ENCODE measurements around the gene ASCL4. TPM values are rescaled to one million over a fixed set of nuclear protein-coding genes. Genes with fewer than 3 reads are reported as not detected.

The ASCL4 gene
- total and polyA plus RNA-seq, 5 donors from 2014 or later: not detected

DNA sequence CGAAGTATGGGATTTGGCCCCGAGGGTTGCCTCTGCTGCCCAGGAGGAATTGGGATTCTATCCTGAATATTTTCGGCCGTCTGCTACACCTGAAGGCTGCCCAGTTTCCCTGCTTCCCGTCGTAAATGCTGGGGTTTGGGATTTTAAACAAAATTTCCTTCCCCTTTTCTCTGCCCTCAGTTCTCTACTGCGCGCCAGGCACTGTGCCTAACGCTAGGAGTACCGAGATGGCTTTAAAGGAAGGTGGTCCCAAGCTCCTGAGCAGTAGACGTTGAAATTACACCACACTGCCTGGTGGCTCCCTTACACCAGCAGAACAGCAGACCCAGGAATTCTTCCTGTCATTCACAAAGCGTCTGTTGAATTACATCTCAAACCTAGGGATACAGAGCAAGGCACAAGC is 13.0 kb upstream of the ASCL4 start:
- H3K4me1 ChIP-seq (ENCODE audit: control insufficient read depth, insufficient read depth, low read length, poor library complexity, severe bottlenecking): peaks cover 34% of the 10 kb centered on the region
- Mint-ChIP-seq H3K4me1 (peaks cover 18 to 43% (median 30%) of the 10 kb centered on the region in 4 donors), H3K36me3 (peaks cover 3% of the 10 kb centered on the region), H3K27me3 (peaks cover 9% of the 10 kb centered on the region), H3K9me3 (peaks cover 0 to 3% (median 0%) of the 10 kb centered on the region in 7 donors), H3K27ac (peak overlapping the region; percentile 9 to 94 (median 91)), H3K4me3 (peak overlapping the region; percentile 90 to 93 (median 92))
- H3K4me3 ChIP-seq (ENCODE audit: low read depth, low read length): peak overlapping the region; percentile 81
- peaks cover 17% of the 10 kb centered on the region for H3K36me3 ChIP-seq (ENCODE audit: control insufficient read depth, insufficient read depth, low read length)
- peak overlapping the region; percentile 70 for H3K27ac ChIP-seq (ENCODE audit: insufficient read depth, low read length, poor library complexity, severe bottlenecking)
- peak in 1 of 3 donors; percentile 5 for DNase-seq
- H3K27me3 ChIP-seq (ENCODE audit: control insufficient read depth, insufficient read depth, low read length): no peaks in the 10 kb centered on the region
- no peak for ATAC-seq (ENCODE audit: low read depth in 2 of 2)
- no peaks in the 10 kb centered on the region for H3K9me3 ChIP-seq (ENCODE audit: control insufficient read depth in 2 of 2, low read length in 2 of 2)

GRCh38 chr12:107762874-107763273 is 11.6 kb upstream of the ASCL4 start:
- ATAC-seq (ENCODE audit: low read depth in 2 of 2): no peak
- Histone ChIP-seq H3K36me3 (ENCODE audit: control insufficient read depth, insufficient read depth, low read length) (peaks cover 8% of the 10 kb centered on the region), H3K9me3 (ENCODE audit: control insufficient read depth in 2 of 2, low read length in 2 of 2) (no peaks in the 10 kb centered on the region), H3K4me3 (ENCODE audit: low read depth, low read length) (no peak overlapping the region), H3K27me3 (ENCODE audit: control insufficient read depth, insufficient read depth, low read length) (no peaks in the 10 kb centered on the region), H3K27ac (ENCODE audit: insufficient read depth, low read length, poor library complexity, severe bottlenecking) (no peak overlapping the region), H3K4me1 (ENCODE audit: control insufficient read depth, insufficient read depth, low read length, poor library complexity, severe bottlenecking) (peaks cover 32% of the 10 kb centered on the region)
- Mint-ChIP-seq H3K27ac (no peak overlapping the region), H3K36me3 (no peaks in the 10 kb centered on the region), H3K4me3 (peak overlapping the region in 2 of 4 donors; percentile 40 to 93), H3K27me3 (peaks cover 10% of the 10 kb centered on the region), H3K9me3 (peaks cover 0 to 3% (median 0%) of the 10 kb centered on the region in 7 donors), H3K4me1 (peaks cover 12 to 31% (median 20%) of the 10 kb centered on the region in 4 donors)
- no peak for DNase-seq

- Mint-ChIP-seq H3K4me1 (peaks cover 6 to 16% (median 11%) of the 10 kb centered on the region in 4 donors), H3K4me3 (no peak overlapping the region), H3K27me3 (peaks cover 14% of the 10 kb centered on the region), H3K27ac (no peak overlapping the region), H3K9me3 (peaks cover 0 to 3% (median 0%) of the 10 kb centered on the region in 7 donors), H3K36me3 (no peaks in the 10 kb centered on the region)
- Histone ChIP-seq H3K27me3 (ENCODE audit: control insufficient read depth, insufficient read depth, low read length) (no peaks in the 10 kb centered on the region), H3K4me1 (ENCODE audit: control insufficient read depth, insufficient read depth, low read length, poor library complexity, severe bottlenecking) (peaks cover 16% of the 10 kb centered on the region), H3K36me3 (ENCODE audit: control insufficient read depth, insufficient read depth, low read length) (no peaks in the 10 kb centered on the region), H3K4me3 (ENCODE audit: low read depth, low read length) (no peak overlapping the region), H3K27ac (ENCODE audit: insufficient read depth, low read length, poor library complexity, severe bottlenecking) (no peak overlapping the region), H3K9me3 (ENCODE audit: control insufficient read depth in 2 of 2, low read length in 2 of 2) (no peaks in the 10 kb centered on the region)
- ATAC-seq (ENCODE audit: low read depth in 2 of 2) (no peak), DNase-seq (no peak)
Measured at GRCh38 chr12:107764626-107765025, 9.9 kb upstream of the ASCL4 start.

DNA sequence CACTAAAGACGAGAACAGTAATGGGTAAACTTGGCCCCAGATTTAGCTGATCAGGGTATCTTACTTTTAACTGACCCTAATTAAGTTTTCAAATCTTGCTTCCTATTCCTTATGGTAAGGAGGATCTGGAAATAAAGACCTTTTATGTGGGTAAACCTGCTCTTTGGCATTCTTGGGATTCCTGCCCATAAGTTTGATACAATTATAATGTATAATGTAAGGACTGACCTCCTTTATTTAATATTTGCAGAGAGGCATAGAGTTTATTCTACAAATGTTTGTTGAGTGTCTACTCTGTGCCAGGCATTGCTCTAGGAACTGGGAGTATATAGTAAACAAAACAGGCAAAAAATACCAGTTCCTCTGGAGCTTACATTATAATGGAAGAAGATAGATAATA is 9.2 kb upstream of the ASCL4 start:
- Mint-ChIP-seq H3K4me1 (peaks cover 0 to 9% (median 4%) of the 10 kb centered on the region in 4 donors), H3K4me3 (no peak overlapping the region), H3K9me3 (peaks cover 0 to 3% (median 0%) of the 10 kb centered on the region in 7 donors), H3K27me3 (peaks cover 17% of the 10 kb centered on the region), H3K36me3 (no peaks in the 10 kb centered on the region), H3K27ac (no peak overlapping the region)
- Histone ChIP-seq H3K4me3 (ENCODE audit: low read depth, low read length) (no peak overlapping the region), H3K36me3 (ENCODE audit: control insufficient read depth, insufficient read depth, low read length) (no peaks in the 10 kb centered on the region), H3K27ac (ENCODE audit: insufficient read depth, low read length, poor library complexity, severe bottlenecking) (no peak overlapping the region), H3K27me3 (ENCODE audit: control insufficient read depth, insufficient read depth, low read length) (no peaks in the 10 kb centered on the region), H3K4me1 (ENCODE audit: control insufficient read depth, insufficient read depth, low read length, poor library complexity, severe bottlenecking) (peaks cover 9% of the 10 kb centered on the region), H3K9me3 (ENCODE audit: control insufficient read depth in 2 of 2, low read length in 2 of 2) (no peaks in the 10 kb centered on the region)
- ATAC-seq (ENCODE audit: low read depth in 2 of 2): no peak
- no peak for DNase-seq

DNA sequence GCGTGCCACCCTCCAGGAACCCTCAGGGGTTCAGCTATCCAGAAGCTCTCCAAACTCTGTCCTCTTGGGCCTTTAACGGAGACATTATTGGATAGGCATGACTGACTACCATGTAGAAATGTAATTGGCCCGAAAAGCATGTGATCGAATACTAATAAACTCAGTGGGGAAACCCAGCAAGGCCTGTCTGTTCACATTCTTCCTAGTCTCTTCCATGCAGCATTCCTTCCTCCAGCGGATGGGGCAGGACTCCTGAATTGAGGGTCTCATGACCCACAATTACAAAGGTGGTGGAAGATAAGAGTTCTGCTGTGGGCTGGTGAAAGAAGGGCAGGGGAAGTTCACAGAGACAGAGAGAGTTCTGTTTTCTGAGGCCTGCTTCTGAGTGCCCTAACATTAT is 7.0 kb upstream of the ASCL4 start:
- no peak for ATAC-seq (ENCODE audit: low read depth in 2 of 2)

GRCh38 chr12:107775093-107775721 is 703 bp downstream of the ASCL4 start:
- ATAC-seq (ENCODE audit: low read depth in 2 of 2) (no peak), DNase-seq (peak in 1 of 3 donors; percentile 12)
- Mint-ChIP-seq H3K4me1 (peaks cover 0 to 13% (median 3%) of the 10 kb centered on the region in 4 donors), H3K27ac (no peak overlapping the region), H3K27me3 (peaks cover 65% of the 10 kb centered on the region), H3K4me3 (no peak overlapping the region), H3K9me3 (peaks cover 0 to 2% (median 0%) of the 10 kb centered on the region in 7 donors), H3K36me3 (no peaks in the 10 kb centered on the region)
- Histone ChIP-seq H3K9me3 (ENCODE audit: control insufficient read depth in 2 of 2, low read length in 2 of 2) (no peaks in the 10 kb centered on the region), H3K36me3 (ENCODE audit: control insufficient read depth, insufficient read depth, low read length) (no peaks in the 10 kb centered on the region), H3K4me1 (ENCODE audit: control insufficient read depth, insufficient read depth, low read length, poor library complexity, severe bottlenecking) (peaks cover 5% of the 10 kb centered on the region), H3K4me3 (ENCODE audit: low read depth, low read length) (no peak overlapping the region), H3K27ac (ENCODE audit: insufficient read depth, low read length, poor library complexity, severe bottlenecking) (no peak overlapping the region), H3K27me3 (ENCODE audit: control insufficient read depth, insufficient read depth, low read length) (peaks cover 31% of the 10 kb centered on the region)

More for the DNA sequence above, 7.0 kb upstream of the ASCL4 start:
- Histone ChIP-seq H3K27me3 (ENCODE audit: control insufficient read depth, insufficient read depth, low read length) (no peaks in the 10 kb centered on the region), H3K4me3 (ENCODE audit: low read depth, low read length) (no peak overlapping the region), H3K4me1 (ENCODE audit: control insufficient read depth, insufficient read depth, low read length, poor library complexity, severe bottlenecking) (no peaks in the 10 kb centered on the region), H3K9me3 (ENCODE audit: control insufficient read depth in 2 of 2, low read length in 2 of 2) (no peaks in the 10 kb centered on the region), H3K27ac (ENCODE audit: insufficient read depth, low read length, poor library complexity, severe bottlenecking) (no peak overlapping the region), H3K36me3 (ENCODE audit: control insufficient read depth, insufficient read depth, low read length) (no peaks in the 10 kb centered on the region)
- Mint-ChIP-seq H3K9me3 (peaks cover 0 to 3% (median 0%) of the 10 kb centered on the region in 7 donors), H3K36me3 (no peaks in the 10 kb centered on the region), H3K27ac (no peak overlapping the region), H3K4me3 (no peak overlapping the region), H3K4me1 (no peaks in the 10 kb centered on the region), H3K27me3 (peaks cover 28% of the 10 kb centered on the region)
- no peak for DNase-seq

- Mint-ChIP-seq H3K27ac (no peak overlapping the region), H3K27me3 (peaks cover 65% of the 10 kb centered on the region), H3K9me3 (peaks cover 0 to 2% (median 0%) of the 10 kb centered on the region in 7 donors), H3K4me3 (no peak overlapping the region), H3K36me3 (no peaks in the 10 kb centered on the region), H3K4me1 (peaks cover 0 to 13% (median 3%) of the 10 kb centered on the region in 4 donors)
- Histone ChIP-seq H3K4me1 (ENCODE audit: control insufficient read depth, insufficient read depth, low read length, poor library complexity, severe bottlenecking) (peaks cover 5% of the 10 kb centered on the region), H3K27me3 (ENCODE audit: control insufficient read depth, insufficient read depth, low read length) (peaks cover 31% of the 10 kb centered on the region), H3K4me3 (ENCODE audit: low read depth, low read length) (no peak overlapping the region), H3K9me3 (ENCODE audit: control insufficient read depth in 2 of 2, low read length in 2 of 2) (no peaks in the 10 kb centered on the region), H3K27ac (ENCODE audit: insufficient read depth, low read length, poor library complexity, severe bottlenecking) (no peak overlapping the region), H3K36me3 (ENCODE audit: control insufficient read depth, insufficient read depth, low read length) (no peaks in the 10 kb centered on the region)
- DNase-seq (no peak), ATAC-seq (ENCODE audit: low read depth in 2 of 2) (no peak)
Measured at GRCh38 chr12:107776171-107776570, 1.7 kb downstream of the ASCL4 start.

Measured in CD4-positive, CD25-positive, alpha-beta regulatory T cell (primary cell).